Measurements from ENCODE around the gene OR52E6. TPM values are rescaled to one million over a fixed set of nuclear protein-coding genes. Genes with fewer than 3 reads are reported as not detected.

OR52E6 gene
- total RNA-seq, 1 donor from 2014 or later: not detected

Other genes starting within 250 kb of the OR52E6 start
- 0.64 TPM for gene TRIM6, start 245.3 kb downstream of the OR52E6 start, total RNA-seq (ENCODE audit: unreplicated experiment)
- not detected for gene TRIM34, start 216.9 kb downstream of the OR52E6 start, total RNA-seq (ENCODE audit: unreplicated experiment)
- 2.6 TPM for gene TRIM5, start 156.8 kb downstream of the OR52E6 start, total RNA-seq (ENCODE audit: unreplicated experiment)
- 5.0 TPM for gene TRIM22, start 152.1 kb downstream of the OR52E6 start, total RNA-seq (ENCODE audit: unreplicated experiment)
- not detected for gene OR56B1, start 105.4 kb downstream of the OR52E6 start, total RNA-seq (ENCODE audit: unreplicated experiment)
- gene OR52N4, start 87.7 kb downstream of the OR52E6 start, total RNA-seq (ENCODE audit: unreplicated experiment): not detected
- not detected for gene OR52N5, start 58.5 kb downstream of the OR52E6 start, total RNA-seq (ENCODE audit: unreplicated experiment)
- gene OR52N1, start 50.6 kb downstream of the OR52E6 start, total RNA-seq (ENCODE audit: unreplicated experiment): not detected
- not detected for gene OR52N2, start 33.0 kb downstream of the OR52E6 start, total RNA-seq (ENCODE audit: unreplicated experiment)
- not detected for gene OR52E8, start 15.8 kb upstream of the OR52E6 start, total RNA-seq (ENCODE audit: unreplicated experiment)
- not detected for gene OR52E4, start 38.7 kb upstream of the OR52E6 start, total RNA-seq (ENCODE audit: unreplicated experiment)
- not detected for gene OR52E5, start 51.3 kb upstream of the OR52E6 start, total RNA-seq (ENCODE audit: unreplicated experiment)
- gene OR56A3, start 100.4 kb upstream of the OR52E6 start, total RNA-seq (ENCODE audit: unreplicated experiment): not detected
- not detected for gene OR56A5, start 126.6 kb upstream of the OR52E6 start, total RNA-seq (ENCODE audit: unreplicated experiment)
- not detected for gene OR52L1, start 145.1 kb upstream of the OR52E6 start, total RNA-seq (ENCODE audit: unreplicated experiment)
- gene OR56A4, start 165.0 kb upstream of the OR52E6 start, total RNA-seq (ENCODE audit: unreplicated experiment): 0.34 TPM
- gene OR56A1, start 188.9 kb upstream of the OR52E6 start, total RNA-seq (ENCODE audit: unreplicated experiment): 0.15 TPM